ENCODE results near the gene TFIP11. TPM values are rescaled to one million over a fixed set of nuclear protein-coding genes. Genes with fewer than 3 reads are reported as not detected.

The TFIP11 gene
- total and polyA plus RNA-seq, 2 of the 13 experiments (the other 11 are each of a cell fraction or from before 2014, with no cell fraction given), result 15.4 to 22.8 TPM

GRCh38 chr22:26483439-26484359, 28.6 kb downstream of the TFIP11 start, which contains the start of the genes HPS4 and SRRD (continued):
- TF ChIP-seq ZBTB40 (IDR thresholded peaks at IDR 0.05) (no peak), ZBTB40 (CRISPR knock-in tag; IDR thresholded peaks at IDR 0.05) (no peak; the same call in 1 of the 2 replicates), CHD2 (IDR thresholded peaks at IDR 0.05; ENCODE audit: low read depth, low read length) (no peak), ZNF570 (CRISPR knock-in tag; IDR thresholded peaks at IDR 0.05; ENCODE audit: borderline replicate concordance) (no peak), ZNF691 (CRISPR knock-in tag; IDR thresholded peaks at IDR 0.05; ENCODE audit: borderline replicate concordance, low read depth) (peak; percentile 29; the same call in 1 of the 2 replicates), CAMTA2 (CRISPR knock-in tag; IDR thresholded peaks at IDR 0.05; ENCODE audit: borderline replicate concordance) (no peak), SALL2 (CRISPR knock-in tag; IDR thresholded peaks at IDR 0.05) (peak; percentile 92), ZFP36L2 (CRISPR knock-in tag; IDR thresholded peaks at IDR 0.05) (peak; percentile 82; the same call in 1 of the 2 replicates), NCOR1 (IDR thresholded peaks at IDR 0.05; ENCODE audit: borderline replicate concordance, low read length) (0 out of 2 replicates have a peak, but pooled peaks have one; percentile 28), CSRNP2 (CRISPR knock-in tag; conservative IDR thresholded peaks at IDR 0.05; ENCODE audit: low read depth) (no peak), ZNF263 (CRISPR knock-in tag; IDR thresholded peaks at IDR 0.05) (peak; percentile 55; the same call in 1 of the 2 replicates), ZBTB49 (CRISPR knock-in tag; IDR thresholded peaks at IDR 0.05; ENCODE audit: borderline replicate concordance) (peak; percentile 34; the same call in 1 of the 2 replicates)

Data from HepG2 (cell line).